Stimulated activated CD4-positive, alpha-beta T cell treated with anti-CD3 and anti-CD28 coated beads, Interleukin-15, amount 100 ng/mL, for 48 hours (primary cell): ENCODE data around the gene PUM1.
A peak's percentile ranks its signal among the peaks of the same experiment; 100 is the strongest.

ENCODE experiments used
- DNase-seq, 2 donors: peaks; one replicate each; pipeline ENCODE4 v3.0.0-alpha.2; 2020; ENCODE audit warnings: low read depth in 2 of 2

PUM1 gene

DNA sequence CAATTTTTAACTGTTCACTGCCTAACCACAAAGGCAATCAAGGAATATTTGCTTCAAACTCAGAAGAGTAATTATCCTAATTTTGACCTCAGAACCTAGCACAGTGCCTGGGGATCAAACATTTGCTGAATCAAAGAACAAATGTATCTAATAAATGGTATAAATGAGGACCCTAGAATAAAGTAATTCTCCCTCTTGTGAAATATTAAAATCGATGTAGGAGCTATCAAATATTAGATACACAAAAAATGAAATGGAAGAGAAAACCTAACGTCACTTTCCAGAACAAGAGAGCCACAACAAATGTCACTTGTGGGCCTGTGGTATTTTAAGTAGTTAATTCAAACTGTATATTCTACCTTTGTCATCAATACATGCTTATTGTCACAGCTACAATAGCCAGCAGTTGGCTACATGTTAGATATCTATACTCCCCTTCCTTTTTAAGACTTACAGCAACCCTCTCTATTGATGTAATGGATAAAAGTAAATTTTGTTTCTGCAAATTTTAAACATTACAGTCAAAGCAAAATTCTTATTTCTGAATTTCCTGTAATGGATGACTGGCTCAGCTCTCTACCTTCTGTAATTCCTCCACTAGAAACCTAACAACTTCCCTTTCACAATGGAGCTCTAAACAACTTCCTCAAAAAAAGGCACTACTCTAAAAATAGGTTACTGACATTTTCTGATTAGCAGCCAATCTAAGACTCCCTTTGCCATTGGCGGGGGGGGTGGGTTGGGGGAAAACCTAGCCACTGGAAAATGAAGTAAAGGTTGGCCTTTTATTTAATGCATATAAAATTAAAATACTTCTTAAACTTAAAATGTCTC, 37.6 kb downstream of the PUM1 start:
- no peak for DNase-seq

DNA sequence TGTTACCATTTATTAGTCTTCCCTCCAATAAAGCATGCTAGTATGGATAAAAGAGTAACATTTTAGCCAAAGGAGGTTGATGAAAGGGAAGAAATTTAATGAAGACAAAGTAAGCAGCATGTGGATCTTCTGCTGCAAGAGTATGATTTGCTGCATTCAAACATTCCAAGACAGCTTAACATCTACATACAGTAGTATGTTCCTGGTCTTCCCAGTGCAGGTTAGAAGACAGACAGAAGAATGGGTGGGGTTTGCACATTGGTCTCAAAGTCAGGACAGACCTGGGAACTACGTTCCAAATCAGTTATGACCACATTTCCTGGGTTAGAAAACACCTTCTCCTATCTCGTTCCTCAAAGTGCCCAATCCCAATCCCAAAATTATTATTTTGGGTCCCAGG, 43.3 kb downstream of the PUM1 start:
- DNase-seq = no peak

DNA sequence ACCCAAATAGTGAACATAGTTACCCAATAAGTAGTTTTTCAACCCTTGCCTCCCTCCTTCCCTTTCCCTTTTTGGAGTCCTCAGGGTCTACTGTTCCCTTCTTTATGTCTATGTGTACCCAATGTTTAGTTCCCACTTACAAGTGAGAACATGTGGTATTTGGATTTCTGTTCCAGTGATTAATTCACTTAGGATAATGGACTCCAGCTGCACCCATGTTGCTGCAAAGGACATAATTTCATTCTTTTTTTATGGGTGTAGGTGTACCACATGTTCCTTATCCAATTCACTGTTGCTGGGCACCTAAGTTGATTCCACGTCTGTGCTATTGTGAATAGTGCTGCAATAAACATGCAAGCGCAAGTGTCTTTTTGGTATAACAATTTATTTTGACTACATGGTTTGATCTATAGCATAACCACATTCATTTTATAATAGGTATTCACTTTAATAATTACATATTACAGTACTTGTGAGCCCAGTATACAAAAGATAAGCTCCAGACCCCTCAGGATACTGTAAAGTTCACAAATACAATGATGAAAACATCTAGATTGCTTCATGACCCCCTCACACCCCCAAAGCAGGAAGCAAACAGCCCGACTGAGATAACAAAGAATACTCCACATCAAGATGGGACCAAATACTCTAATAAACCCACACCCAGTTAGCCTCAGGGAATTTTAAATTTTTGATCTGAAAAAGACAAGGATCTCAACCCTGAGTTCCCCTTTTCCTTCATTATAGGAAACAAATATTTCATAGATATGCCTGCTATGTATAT, 45.3 kb downstream of the PUM1 start:
- DNase-seq = no peak

DNA sequence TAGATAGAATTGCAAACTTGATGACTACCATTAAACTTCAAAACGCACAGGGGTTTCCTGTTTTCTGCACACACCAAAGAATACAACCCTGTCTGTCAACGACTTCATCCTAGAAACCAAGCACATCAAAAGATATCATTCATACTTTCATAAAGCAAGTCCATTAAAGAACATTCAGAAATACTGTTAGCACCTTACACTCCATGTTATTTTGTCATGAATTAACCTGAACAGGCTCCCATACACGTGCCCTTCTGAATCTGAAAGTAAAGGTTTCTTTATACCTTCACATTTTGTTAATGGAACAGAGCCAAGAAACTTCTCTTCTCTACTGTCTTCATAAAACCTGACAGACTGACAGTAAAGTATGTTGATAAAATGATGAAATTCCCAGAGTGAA, 46.1 kb downstream of the PUM1 start:
- no peak for DNase-seq

- DNase-seq = no peak
These were observed 48.6 kb downstream of the PUM1 start for GRCh38 chr1:31016868-31017267.

GRCh38 chr1:31013187-31013864, 52.2 kb downstream of the PUM1 start:
- no peak for DNase-seq

- DNase-seq = no peak
These were observed 53.1 kb downstream of the PUM1 start for GRCh38 chr1:31012210-31012924.

DNA sequence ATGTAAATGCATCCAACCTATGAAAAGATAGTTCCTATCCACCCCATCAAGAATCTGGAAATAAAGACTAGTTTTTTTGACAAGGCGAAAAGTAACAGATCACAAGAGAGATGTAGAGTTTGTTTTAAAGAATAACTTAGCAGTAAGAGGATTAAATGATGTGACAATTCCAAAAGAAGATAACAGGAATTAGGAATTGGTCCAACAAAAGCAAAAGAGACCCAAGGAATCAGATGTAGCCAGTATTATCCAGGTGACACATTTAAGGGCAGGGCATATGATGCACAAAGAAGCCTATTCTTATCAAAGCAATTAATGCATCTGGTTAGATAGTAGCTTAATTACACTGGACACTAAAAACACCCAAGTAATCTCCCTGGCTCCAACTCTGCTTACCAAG, 53.8 kb downstream of the PUM1 start:
- DNase-seq = no peak

DNA sequence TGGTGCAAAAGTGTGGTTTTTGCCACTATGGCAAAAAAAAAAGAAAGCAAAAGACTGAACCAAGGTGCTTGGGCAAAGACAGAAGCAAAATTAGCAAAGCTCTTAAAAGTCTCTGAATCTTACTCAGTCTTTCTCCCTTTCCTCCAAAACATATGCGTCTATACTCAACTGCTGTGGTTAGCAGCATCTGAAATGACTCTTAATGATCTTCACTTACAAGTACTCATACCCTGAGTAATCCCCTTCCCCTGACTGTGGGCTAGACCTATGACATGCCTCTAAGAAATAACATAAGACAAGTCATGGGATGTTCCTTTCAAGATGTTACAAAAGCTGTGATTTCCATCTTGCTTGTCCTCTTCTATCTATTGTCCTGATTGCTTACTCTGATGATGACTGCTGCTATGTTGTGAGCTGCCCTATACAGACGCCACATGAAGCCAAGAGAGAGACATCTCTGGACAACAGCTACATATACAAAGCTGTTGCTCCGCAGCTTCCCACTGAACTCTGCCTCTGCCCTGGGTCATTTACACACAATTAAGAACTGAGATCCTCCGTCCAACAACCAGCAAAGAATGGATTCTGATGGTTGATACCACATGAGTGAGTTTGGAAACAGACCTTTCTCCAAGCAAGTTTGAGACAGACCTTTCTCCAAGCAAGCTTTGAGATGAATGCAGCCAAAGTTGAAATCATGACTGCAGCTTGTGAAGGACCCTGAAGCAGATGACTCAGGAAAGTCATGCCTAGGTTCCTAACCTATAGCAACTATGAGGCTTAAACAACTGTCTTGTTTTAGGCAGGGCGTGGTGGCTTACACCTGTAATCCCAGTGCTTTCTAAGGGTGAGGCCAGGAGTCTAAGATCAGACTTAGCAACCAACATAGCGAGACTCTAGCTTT, 55.2 kb downstream of the PUM1 start:
- peak; percentile 15 to 30 for DNase-seq

DNA sequence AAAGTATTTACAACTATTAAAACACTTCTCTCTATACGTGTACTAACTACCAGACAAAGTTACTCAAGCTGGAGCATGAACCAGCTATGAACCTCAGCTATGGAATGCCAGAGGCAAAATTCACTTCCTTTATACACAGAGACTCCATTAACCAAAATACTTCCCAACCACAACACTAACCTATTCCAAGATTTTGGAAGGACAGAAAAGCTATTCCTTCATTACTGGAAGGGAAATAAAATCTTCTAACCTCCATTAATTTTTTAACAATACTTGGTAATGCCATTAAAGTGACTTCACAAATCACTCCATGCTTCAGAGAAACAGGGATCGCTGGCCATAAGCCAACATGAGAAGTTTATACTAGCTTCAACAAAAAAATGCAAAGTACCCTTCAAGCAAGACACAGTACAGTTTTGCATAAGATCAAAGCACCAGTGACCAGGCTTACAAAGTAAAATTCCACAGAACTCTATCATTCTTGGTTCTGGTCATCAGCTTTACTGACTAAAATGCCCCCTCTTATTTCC, 58.0 kb downstream of the PUM1 start:
- no peak for DNase-seq

DNA sequence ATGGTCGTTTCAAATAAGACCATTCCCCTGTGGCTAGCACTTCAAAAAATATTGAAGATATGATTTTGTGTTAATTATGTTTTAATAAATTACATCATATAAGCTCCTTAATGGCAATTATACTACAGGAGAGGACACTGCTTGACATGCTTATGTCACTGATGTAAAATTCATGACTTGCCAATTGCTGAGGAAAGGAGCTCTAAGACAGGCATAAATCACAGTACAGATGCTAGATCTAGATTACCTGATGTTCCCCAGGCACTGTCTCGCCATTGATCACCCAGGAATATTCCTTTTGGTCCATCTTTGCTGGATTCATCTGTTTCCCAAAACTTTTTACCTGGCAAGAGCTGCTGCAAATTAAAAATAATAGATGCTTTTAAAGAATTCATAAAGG, 58.8 kb downstream of the PUM1 start:
- no peak for DNase-seq

DNA sequence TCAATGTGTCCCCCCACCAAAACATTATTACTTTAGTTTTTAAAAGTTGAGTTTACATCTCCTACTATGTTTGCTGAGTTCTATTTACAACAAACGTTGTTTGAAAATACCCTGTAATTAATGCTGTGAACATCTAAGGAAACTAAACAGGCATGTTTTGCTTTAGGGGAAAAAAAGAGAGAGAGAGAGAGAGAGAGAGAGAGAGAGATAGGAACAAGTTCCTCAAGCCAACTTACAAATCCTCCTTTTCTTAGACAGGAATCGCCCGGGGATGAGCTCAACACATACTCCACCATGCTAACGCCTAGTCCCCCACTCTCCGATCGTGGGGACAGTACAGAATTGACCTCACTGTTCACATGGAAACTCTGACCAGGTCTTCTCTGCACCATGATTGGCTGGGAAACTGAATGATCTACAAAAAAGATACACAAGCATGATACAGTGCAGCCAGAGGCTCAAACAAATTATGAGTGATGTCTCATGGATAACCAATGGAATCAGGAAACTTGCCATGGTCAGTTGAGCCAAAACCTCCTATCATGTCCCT, 59.8 kb downstream of the PUM1 start:
- no peak for DNase-seq

- DNase-seq = no peak
These were observed 60.3 kb downstream of the PUM1 start for GRCh38 chr1:31005198-31005597.

- DNase-seq = no peak
These were observed 61.3 kb downstream of the PUM1 start for GRCh38 chr1:31004231-31004621.

DNA sequence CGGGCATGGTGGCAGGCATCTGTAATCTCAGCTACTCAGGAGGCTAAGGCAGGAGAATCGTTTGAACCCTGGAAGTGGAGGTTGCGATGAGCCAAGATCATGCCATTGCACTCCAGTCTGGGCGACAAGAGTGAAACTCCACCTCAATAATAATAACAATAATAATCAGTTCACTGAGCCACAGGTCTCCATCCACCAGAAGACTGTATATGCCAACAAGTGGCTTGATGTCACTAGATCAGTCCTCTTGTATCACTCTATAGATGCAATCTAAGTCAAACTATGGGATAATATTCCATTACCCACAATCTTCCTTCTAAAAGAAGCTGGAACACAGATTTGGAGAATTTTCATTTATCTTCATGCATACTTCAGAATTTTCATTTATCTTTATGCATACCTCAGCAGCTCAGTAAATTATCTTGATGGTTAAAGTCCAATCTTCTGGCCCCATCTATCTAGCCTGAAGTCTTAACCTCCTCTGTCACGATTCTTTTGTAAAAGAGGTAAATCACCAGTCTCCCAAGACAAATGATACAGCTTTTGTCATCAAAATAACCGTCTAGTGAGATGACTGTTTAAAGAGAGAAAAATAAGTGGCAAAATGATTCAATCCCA, 61.8 kb downstream of the PUM1 start:
- no peak for DNase-seq

- no peak for DNase-seq
These were observed 65.2 kb downstream of the PUM1 start for GRCh38 chr1:31000301-31000700.

- DNase-seq = no peak
These were observed 66.6 kb downstream of the PUM1 start for GRCh38 chr1:30998887-30999286.

- DNase-seq = no peak
These were observed 67.3 kb downstream of the PUM1 start for GRCh38 chr1:30998171-30998570.

DNA sequence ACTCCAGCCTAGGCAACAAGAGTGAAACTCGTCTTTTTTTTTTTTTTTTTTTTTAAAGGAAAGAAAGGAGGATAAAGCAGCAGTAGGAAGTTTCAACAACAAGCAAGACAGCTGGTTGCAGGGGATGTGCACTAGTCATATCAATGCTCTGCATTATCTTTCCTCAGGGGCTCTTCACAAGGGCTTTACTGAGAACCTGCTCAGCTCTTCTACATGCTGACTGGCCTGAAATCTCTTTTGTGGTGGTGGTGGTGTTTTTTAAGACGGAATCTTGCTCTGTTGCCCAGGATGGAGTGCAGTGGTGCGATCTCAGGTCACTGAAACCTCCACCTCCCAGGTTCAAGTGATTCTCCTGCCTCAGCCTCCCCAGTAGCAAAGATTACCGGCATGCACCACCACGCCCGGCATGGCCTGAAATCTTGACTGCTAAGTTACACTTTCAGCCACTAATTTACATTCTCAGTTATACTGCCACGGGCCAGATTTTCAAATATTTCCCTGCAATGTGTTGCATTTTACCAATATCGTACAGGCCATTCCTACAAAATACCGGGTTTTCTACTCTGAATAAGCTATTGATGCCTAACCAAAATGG, 68.0 kb downstream of the PUM1 start:
- no peak for DNase-seq
